Right atrium auricular region (tissue), 2 donors: ENCODE data around the gene THSD4. TPM values are rescaled to one million over a fixed set of nuclear protein-coding genes. Genes with fewer than 3 reads are reported as not detected.
A peak's percentile ranks its signal among the peaks of the same experiment; 100 is the strongest.

Experiments
- DNase-seq: peaks from one replicate; pipeline ENCODE4 v3.0.0-alpha.2; 2019; ENCODE audit warnings: low spot score
- H3K27ac ChIP-seq, 2 donors: fragments of 200-600 bp; sonication (generic); 1 replicate in 1 of 2; 2 replicates in 1 of 2; pipeline ENCODE4 v1.5.1; 2016 to 2019
- H3K27me3 ChIP-seq, 2 donors: fragments of 200-600 bp; sonication (generic); one replicate each; pipeline versions ENCODE4 v1.5.1 to v1.6.0; 2017 to 2019
- H3K36me3 ChIP-seq: fragments of 200-600 bp; sonication (generic); one replicate; pipeline ENCODE4 v1.5.1; 2016
- H3K4me1 ChIP-seq, 2 donors: fragments of 200-600 bp; sonication (generic); one replicate each; pipeline versions ENCODE4 v1.5.1 to v1.6.0; 2017 to 2019
- H3K4me3 ChIP-seq, 2 donors: fragments of 200-600 bp; sonication (generic); 1 replicate in 1 of 2; 2 replicates in 1 of 2; pipeline ENCODE4 v1.5.1; 2017 to 2019; ENCODE audit warnings: mild to moderate bottlenecking in 1 of 2, moderate library complexity in 1 of 2
- H3K9me3 ChIP-seq, 2 donors: fragments of 200-600 bp; sonication (generic); one replicate each; pipeline ENCODE4 v1.5.1; 2019
- total RNA-seq, 2 donors: library from RNA; depleted of rRNA; stranded (reverse); fragments of >200 nt; gene quantifications; one replicate each; pipeline ENCODE4 v1.1.0, GENCODE V29; 2016
- TF ChIP-seq, protein P1 (sequence below), 2 donors: fragments of 200-600 bp; sonication (generic); IDR thresholded peaks; one replicate each; pipeline ENCODE4 v1.5.1; 2019; ENCODE audit warnings: antibody characterized with exemption in 2 of 2

THSD4 gene
- total RNA-seq, 2 donors from 2014 or later, result 41.2 to 85.3 TPM

DNA sequence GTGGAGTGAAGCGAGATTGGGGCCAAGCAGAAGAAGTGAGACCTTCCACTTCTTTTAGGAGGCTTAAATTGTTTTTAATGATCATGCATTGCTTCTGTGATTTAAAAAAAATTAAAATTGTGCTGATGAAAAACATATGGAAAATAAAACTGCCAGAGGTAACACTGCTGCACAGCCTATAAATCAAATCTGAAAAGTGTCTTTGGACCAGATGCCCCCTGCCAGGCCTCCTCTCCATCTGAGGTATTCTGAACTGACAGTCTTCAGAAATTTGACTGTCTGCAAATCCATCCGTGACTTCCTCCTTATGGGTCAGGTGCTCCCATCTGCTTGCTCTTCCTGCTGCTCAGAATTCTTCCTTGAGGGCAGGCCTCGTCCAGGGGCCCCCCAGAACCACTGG, 586.5 kb downstream of the THSD4 start:
- H3K4me1 ChIP-seq, result peaks cover 0 to 18% of the 10 kb centered on the region in 2 donors
- no peaks in the 10 kb centered on the region for H3K36me3 ChIP-seq
- no peak overlapping the region for H3K27ac ChIP-seq
- H3K9me3 ChIP-seq, result no peaks in the 10 kb centered on the region
- no peaks in the 10 kb centered on the region for H3K27me3 ChIP-seq
- TF ChIP-seq, protein P1, sequence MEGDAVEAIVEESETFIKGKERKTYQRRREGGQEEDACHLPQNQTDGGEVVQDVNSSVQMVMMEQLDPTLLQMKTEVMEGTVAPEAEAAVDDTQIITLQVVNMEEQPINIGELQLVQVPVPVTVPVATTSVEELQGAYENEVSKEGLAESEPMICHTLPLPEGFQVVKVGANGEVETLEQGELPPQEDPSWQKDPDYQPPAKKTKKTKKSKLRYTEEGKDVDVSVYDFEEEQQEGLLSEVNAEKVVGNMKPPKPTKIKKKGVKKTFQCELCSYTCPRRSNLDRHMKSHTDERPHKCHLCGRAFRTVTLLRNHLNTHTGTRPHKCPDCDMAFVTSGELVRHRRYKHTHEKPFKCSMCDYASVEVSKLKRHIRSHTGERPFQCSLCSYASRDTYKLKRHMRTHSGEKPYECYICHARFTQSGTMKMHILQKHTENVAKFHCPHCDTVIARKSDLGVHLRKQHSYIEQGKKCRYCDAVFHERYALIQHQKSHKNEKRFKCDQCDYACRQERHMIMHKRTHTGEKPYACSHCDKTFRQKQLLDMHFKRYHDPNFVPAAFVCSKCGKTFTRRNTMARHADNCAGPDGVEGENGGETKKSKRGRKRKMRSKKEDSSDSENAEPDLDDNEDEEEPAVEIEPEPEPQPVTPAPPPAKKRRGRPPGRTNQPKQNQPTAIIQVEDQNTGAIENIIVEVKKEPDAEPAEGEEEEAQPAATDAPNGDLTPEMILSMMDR (IDR thresholded peaks at IDR 0.05), result no peak
- no peak overlapping the region for H3K4me3 ChIP-seq
- DNase-seq, result no peak

DNA sequence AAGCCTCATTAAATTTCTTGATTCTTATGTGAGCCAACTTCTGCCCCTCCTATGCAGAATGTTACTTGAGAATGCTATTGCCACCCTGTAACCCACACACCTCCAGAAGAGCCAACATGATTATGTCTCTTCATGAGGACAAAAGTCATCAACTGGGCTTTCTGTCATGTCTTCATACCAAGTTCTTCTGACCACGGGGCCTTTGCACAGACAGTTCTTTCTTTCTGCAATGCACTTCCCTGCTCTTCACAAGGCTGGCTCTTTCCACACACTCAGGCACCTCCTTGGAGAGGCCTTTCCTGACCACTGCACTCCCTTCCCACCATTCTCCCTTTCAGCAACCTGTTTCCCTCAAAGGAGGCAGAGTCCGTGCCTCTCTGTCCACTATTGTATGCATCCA, 587.2 kb downstream of the THSD4 start:
- TF ChIP-seq, protein P1 (IDR thresholded peaks at IDR 0.05), result no peak
- Histone ChIP-seq H3K4me3 (no peak overlapping the region), H3K9me3 (no peaks in the 10 kb centered on the region), H3K27me3 (no peaks in the 10 kb centered on the region), H3K27ac (no peak overlapping the region), H3K36me3 (no peaks in the 10 kb centered on the region), H3K4me1 (peaks cover 0 to 25% of the 10 kb centered on the region in 2 donors)
- DNase-seq, result no peak

DNA sequence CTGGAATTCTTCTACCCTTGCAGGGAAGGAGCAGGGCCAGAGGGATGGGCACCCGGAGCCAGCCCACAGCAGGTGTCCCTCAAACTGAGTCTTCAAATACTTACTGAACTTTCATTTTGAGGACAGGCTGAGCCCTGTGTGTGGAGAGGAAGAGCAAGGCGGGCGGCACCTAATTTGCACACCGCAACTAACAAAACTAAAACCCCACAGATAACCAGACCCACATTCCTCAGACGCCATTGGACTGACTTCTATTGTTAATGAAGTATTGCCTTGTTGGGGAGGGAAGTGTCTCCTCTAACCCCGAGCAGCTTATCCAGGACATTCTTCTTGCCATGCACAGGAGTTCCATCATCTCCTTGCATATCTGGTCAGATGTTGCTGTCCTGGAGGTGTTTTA, 589.9 kb downstream of the THSD4 start:
- TF ChIP-seq, protein P1 (IDR thresholded peaks at IDR 0.05), result no peak
- Histone ChIP-seq H3K36me3 (no peaks in the 10 kb centered on the region), H3K27ac (no peak overlapping the region), H3K9me3 (no peaks in the 10 kb centered on the region), H3K4me3 (no peak overlapping the region), H3K4me1 (peaks cover 0 to 45% of the 10 kb centered on the region in 2 donors), H3K27me3 (no peaks in the 10 kb centered on the region)
- DNase-seq, result no peak

DNA sequence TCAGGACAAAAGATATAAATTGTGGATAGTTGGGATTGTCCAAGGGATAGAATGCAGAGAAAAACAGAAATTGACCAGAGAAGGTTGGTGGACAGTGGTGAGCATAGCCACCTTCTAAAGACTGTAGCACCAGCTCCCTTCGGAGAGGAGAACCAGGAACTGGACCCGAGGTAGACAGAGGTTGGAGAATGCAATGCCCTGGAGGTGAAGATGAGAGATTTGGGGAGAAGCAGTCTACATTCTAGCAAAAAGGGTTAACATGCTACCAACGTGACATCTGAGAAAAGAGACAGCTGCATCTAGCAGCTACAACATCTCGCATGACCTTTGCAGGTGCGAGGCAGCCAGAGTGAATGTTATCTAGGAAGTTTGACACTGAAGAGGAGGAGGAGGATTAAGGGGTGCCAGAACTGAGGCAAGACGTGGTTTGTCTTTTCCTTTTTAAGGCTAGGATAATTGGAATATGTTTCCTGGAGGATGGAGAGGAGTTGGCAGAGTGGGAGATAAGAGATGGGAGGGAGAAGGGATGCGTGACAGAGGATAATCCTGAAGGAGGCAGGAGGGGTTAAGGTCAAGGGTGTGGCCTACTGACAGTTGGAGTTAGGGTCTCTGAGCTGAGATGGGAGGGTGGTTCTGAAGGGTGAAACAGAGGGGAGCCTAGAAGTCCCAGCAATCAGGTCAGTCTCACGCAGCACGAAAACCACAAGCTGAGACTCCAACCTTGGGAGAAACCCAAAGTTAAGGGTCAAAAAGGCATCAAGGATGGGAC, 591.4 kb downstream of the THSD4 start:
- TF ChIP-seq, protein P1 (IDR thresholded peaks at IDR 0.05), result no peak
- Histone ChIP-seq H3K27me3 (no peaks in the 10 kb centered on the region), H3K36me3 (no peaks in the 10 kb centered on the region), H3K9me3 (no peaks in the 10 kb centered on the region), H3K4me3 (no peak overlapping the region), H3K4me1 (peaks cover 0 to 45% of the 10 kb centered on the region in 2 donors), H3K27ac (peak overlapping the region; percentile 47 to 57)
- no peak for DNase-seq

DNA sequence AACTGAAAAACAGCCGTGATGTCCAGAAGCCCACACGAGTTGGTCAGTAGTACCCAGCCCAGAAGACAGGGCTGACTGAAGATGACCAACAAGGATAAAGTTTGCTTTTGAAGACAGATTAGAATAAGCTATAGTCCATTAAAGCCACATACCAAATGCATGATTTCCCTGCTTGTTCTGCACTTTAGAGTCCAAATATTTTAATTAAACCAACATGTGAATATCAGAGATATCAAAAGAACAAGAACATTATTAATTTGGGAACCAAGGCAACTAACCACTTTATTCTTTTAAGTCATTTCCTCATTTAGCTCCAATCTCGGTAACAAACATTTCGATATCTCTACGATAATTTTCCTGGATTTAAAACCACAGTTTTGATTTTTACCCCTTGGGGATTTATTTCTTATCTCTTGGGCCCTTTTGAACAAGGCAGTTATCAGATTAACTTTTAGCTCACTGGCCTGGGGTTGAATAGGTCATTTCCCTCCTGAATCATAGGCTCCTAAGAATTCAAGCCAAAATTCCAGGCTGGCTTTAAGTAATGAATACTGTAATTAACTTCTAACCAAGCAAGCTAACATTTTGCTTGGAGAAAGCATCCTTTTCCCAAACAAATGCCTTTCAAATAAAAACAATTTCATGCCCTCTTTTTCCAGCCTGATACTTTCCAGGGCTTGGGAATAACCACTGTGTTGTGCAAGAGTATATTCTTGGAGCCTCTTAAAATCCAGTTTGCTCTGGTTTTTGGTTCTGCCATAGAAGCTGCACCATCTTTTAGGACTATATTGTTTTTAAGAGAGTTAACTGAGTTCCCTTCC, 592.2 kb downstream of the THSD4 start:
- H3K27me3 ChIP-seq, result no peaks in the 10 kb centered on the region
- peak overlapping the region; percentile 47 to 57 for H3K27ac ChIP-seq
- TF ChIP-seq, protein P1 (IDR thresholded peaks at IDR 0.05), result no peak
- H3K4me1 ChIP-seq, result peaks cover 0 to 53% of the 10 kb centered on the region in 2 donors
- no peak overlapping the region for H3K4me3 ChIP-seq
- no peaks in the 10 kb centered on the region for H3K36me3 ChIP-seq
- no peaks in the 10 kb centered on the region for H3K9me3 ChIP-seq
- no peak for DNase-seq
